Lower lobe of right lung (tissue), 2 donors: Measurements from ENCODE around the gene PCDH9. TPM values are rescaled to one million over a fixed set of nuclear protein-coding genes. Genes with fewer than 3 reads are reported as not detected.

Source experiments
- ATAC-seq, 2 donors: fragments of 200-7000 bp; cut with Tn5 transposase; one replicate each; pipeline ENCODE4 v1.9.1; 2020 to 2022; ENCODE audit warnings: mild to moderate bottlenecking in 2 of 2, moderate library complexity in 2 of 2
- DNase-seq: peaks from one replicate; pipeline ENCODE4 v3.0.0-alpha.2; 2020
- H3K27ac ChIP-seq: fragments of 200-600 bp; one replicate; pipeline ENCODE4 v1.8.0; 2022
- H3K27me3 ChIP-seq: fragments of 200-600 bp; one replicate; pipeline ENCODE4 v1.8.0; 2022; ENCODE audit warnings: low read depth
- H3K36me3 ChIP-seq: fragments of 200-600 bp; one replicate; pipeline ENCODE4 v1.8.0; 2022; ENCODE audit warnings: mild to moderate bottlenecking
- H3K4me1 ChIP-seq: fragments of 200-600 bp; one replicate; pipeline ENCODE4 v1.8.0; 2022
- H3K4me3 ChIP-seq: fragments of 200-600 bp; one replicate; pipeline ENCODE4 v1.8.0; 2022; ENCODE audit warnings: mild to moderate bottlenecking
- H3K9me3 ChIP-seq: fragments of 200-600 bp; one replicate; pipeline ENCODE4 v1.8.0; 2022
- intact Hi-C: fragments of 100-400 bp; cut with DNase I; formaldehyde crosslinking; loops from one replicate; pipeline ENCODE4 v1.11.0; 2022
- total RNA-seq: library from RNA; stranded (reverse); fragmentation: NEBNext Ultra II Directional; extraction: Animal tissue kit (Norgen Biotek cat#: 25700); gene quantifications from one replicate; pipeline ENCODE4 v1.2.1, GENCODE V29; 2021
- TF ChIP-seq, protein P1 (sequence below): fragments of 200-600 bp; IDR thresholded peaks from one replicate; pipeline ENCODE4 v1.8.0; 2022; ENCODE audit warnings: antibody characterized with exemption, mild to moderate bottlenecking
- donor health status: DM: no; HTN: yes; CAD: no; lungs with severe emphysema.

The PCDH9 gene
- total RNA-seq, 1 donor from 2014 or later, result 8.9 TPM

DNA sequence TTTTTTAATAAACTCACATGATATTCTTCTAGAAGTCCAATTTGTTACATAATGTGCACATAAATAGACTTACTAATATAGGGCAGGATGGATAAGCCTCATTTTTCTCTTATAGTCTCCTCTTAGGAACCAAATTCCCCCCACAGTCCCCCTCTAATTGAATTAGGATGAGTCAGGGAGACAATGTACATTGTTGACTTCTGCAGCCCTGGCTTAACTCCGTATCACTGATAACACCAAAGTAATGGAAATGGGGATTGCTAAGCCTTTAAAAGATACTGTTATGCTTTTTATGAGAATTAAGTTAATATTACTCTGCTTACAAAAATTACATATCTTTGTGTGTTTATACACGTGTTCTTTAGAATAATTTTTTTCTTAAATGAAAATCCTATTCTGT, 5.1 kb upstream of the PCDH9 start:
- DNase-seq, result no peak
- Histone ChIP-seq H3K27ac (no peak overlapping the region), H3K27me3 (no peaks in the 10 kb centered on the region), H3K4me1 (no peaks in the 10 kb centered on the region), H3K4me3 (no peak overlapping the region), H3K9me3 (no peaks in the 10 kb centered on the region), H3K36me3 (no peaks in the 10 kb centered on the region)
- no peak for ATAC-seq
- TF ChIP-seq, protein P1, sequence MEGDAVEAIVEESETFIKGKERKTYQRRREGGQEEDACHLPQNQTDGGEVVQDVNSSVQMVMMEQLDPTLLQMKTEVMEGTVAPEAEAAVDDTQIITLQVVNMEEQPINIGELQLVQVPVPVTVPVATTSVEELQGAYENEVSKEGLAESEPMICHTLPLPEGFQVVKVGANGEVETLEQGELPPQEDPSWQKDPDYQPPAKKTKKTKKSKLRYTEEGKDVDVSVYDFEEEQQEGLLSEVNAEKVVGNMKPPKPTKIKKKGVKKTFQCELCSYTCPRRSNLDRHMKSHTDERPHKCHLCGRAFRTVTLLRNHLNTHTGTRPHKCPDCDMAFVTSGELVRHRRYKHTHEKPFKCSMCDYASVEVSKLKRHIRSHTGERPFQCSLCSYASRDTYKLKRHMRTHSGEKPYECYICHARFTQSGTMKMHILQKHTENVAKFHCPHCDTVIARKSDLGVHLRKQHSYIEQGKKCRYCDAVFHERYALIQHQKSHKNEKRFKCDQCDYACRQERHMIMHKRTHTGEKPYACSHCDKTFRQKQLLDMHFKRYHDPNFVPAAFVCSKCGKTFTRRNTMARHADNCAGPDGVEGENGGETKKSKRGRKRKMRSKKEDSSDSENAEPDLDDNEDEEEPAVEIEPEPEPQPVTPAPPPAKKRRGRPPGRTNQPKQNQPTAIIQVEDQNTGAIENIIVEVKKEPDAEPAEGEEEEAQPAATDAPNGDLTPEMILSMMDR, result no peak
- intact Hi-C loops, result no loop called here

- DNase-seq, result no peak
- H3K4me1 ChIP-seq, result peaks cover 9% of the 10 kb centered on the region
- TF ChIP-seq, protein P1, result no peak
- H3K27me3 ChIP-seq, result no peaks in the 10 kb centered on the region
- ATAC-seq, result no peak
- no peaks in the 10 kb centered on the region for H3K36me3 ChIP-seq
- intact Hi-C loops, result no loop called here
- H3K4me3 ChIP-seq, result no peak overlapping the region
- H3K27ac ChIP-seq, result no peak overlapping the region
- H3K9me3 ChIP-seq, result no peaks in the 10 kb centered on the region
These were observed 2.2 kb upstream of the PCDH9 start for GRCh38 chr13:67232384-67232783.

GRCh38 chr13:67231289-67232000, 1.3 kb upstream of the PCDH9 start:
- intact Hi-C loops, result no loop called here
- peaks cover 9% of the 10 kb centered on the region for H3K4me1 ChIP-seq
- TF ChIP-seq, protein P1, result no peak
- peak overlapping the region; percentile 82 for H3K4me3 ChIP-seq
- no peaks in the 10 kb centered on the region for H3K9me3 ChIP-seq
- no peak for ATAC-seq
- H3K27me3 ChIP-seq, result no peaks in the 10 kb centered on the region
- DNase-seq, result no peak
- H3K36me3 ChIP-seq, result no peaks in the 10 kb centered on the region
- H3K27ac ChIP-seq, result peak overlapping the region; percentile 89

DNA sequence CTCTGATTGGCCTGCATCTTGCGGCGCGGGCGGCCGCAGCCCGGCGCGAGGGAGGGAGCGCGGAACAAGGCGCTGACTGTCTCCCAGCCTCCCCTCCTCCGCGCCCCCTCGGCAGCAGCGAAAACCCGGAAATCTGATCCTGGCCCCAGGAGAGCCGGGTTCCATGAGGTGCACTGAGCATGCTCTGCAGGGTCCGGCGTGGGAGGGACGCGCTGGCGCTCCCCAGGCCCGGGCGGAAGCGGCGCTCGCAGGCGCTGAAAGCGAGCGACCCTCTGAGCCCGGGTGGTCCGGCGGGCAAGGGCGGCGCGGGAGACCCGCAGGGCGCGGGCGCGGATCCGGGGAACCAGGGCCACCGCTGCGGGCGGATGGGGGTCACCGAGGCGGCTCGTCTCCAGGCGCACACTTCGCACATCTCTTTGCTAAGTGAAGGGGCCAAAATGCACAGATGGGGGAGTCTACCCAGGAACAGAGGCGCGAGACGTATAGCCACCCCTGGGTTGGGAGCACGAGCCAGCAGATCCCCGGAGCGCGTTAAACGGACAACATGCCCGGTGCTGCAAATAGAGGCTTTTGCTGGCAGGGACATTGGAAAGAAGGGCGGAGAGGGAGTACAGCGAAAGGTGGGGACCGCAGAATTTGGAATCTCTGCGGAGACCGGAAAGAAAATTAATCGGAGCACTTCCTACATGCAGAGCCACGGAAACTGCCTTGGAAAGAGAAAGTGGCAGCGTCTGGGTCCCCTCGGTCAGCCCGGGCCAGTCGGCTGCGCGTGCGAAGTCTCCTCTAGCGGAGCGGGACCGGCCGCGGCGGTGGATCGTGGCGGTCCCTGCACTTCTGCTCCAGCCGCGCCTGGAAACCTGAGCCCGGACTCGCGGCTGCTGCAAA, 510 bp upstream of the PCDH9 start:
- H3K4me1 ChIP-seq, result peaks cover 9% of the 10 kb centered on the region
- DNase-seq, result peak; percentile 95
- H3K27me3 ChIP-seq, result no peaks in the 10 kb centered on the region
- TF ChIP-seq, protein P1, result no peak
- peak; percentile 98 to 99 for ATAC-seq
- no peaks in the 10 kb centered on the region for H3K36me3 ChIP-seq
- intact Hi-C loops, result no loop called here
- H3K9me3 ChIP-seq, result no peaks in the 10 kb centered on the region
- H3K27ac ChIP-seq, result peak overlapping the region; percentile 89
- H3K4me3 ChIP-seq, result peak overlapping the region; percentile 82

- Histone ChIP-seq H3K4me1 (peaks cover 12% of the 10 kb centered on the region), H3K36me3 (no peaks in the 10 kb centered on the region), H3K27ac (no peak overlapping the region), H3K9me3 (no peaks in the 10 kb centered on the region), H3K27me3 (no peaks in the 10 kb centered on the region), H3K4me3 (peak overlapping the region; percentile 82)
- intact Hi-C loops, result no loop called here
- ATAC-seq, result no peak
- no peak for DNase-seq
- TF ChIP-seq, protein P1, result no peak
These were observed 1.2 kb downstream of the PCDH9 start for GRCh38 chr13:67228916-67229315.
